OCI-LY7 (cell line): Measurements from ENCODE around the gene EML6. TPM values are rescaled to one million over a fixed set of nuclear protein-coding genes. Genes with fewer than 3 reads are reported as not detected.

Experiments used
- BruUV-seq: library from RNA; stranded (reverse); fragments of 400-500 nt; replicated peaks from 2 replicates; lab custom pipeline; 2021; lab: Mats Ljungman, UMichigan
- CTCF ChIA-PET: fragments of 300-600 bp; sonication (Branson Sonifier 250); formaldehyde crosslinking; loops from one replicate; lab custom pipeline; 2022; ENCODE audit warnings: antibody characterized with exemption; ENCODE audit not compliant: unreplicated experiment; lab: Charles Lee
- POLR2A ChIA-PET: fragments of 300-600 bp; sonication (Branson Sonifier 250); formaldehyde crosslinking; loops from one replicate; lab custom pipeline; 2022; ENCODE audit warnings: antibody characterized with exemption; lab: Charles Lee
- DNase-seq: peaks from one replicate; pipeline ENCODE4 v3.0.0-alpha.2; 2015; ENCODE audit warnings: low spot score
- H2AFZ ChIP-seq: fragments of 200-600 bp; sonication (generic), shearing (Covaris generic); 2 replicates; pipeline ENCODE4 v1.6.1; 2014; ENCODE audit warnings: mild to moderate bottlenecking, antibody characterized with exemption, low read length, moderate library complexity
- H3K27ac ChIP-seq: fragments of 200-600 bp; sonication (generic); 2 replicates; pipeline ENCODE4 v1.5.1; 2014; ENCODE audit warnings: mixed run types, low read depth, mild to moderate bottlenecking, moderate library complexity, low read length, inconsistent platforms; ENCODE audit not compliant: poor library complexity, severe bottlenecking
- H3K36me3 ChIP-seq: fragments of 200-600 bp; sonication (generic); 2 replicates; pipeline ENCODE4 v1.6.1; 2014; ENCODE audit warnings: mild to moderate bottlenecking, antibody characterized with exemption, low read length, moderate library complexity, mixed read lengths; ENCODE audit not compliant: insufficient read depth
- H3K4me1 ChIP-seq: fragments of 200-600 bp; sonication (generic); 2 replicates; pipeline ENCODE4 v1.5.1; 2014; ENCODE audit warnings: mild to moderate bottlenecking, low read length; ENCODE audit not compliant: insufficient read depth, poor library complexity, severe bottlenecking
- H3K4me2 ChIP-seq: fragments of 200-600 bp; sonication (generic); 2 replicates; pipeline ENCODE4 v1.6.1; 2014; ENCODE audit warnings: mild to moderate bottlenecking, low read length
- H3K4me3 ChIP-seq: fragments of 200-600 bp; sonication (generic); 2 replicates; pipeline ENCODE4 v1.5.1; 2014; ENCODE audit warnings: mild to moderate bottlenecking, low read depth, low read length; ENCODE audit not compliant: poor library complexity, severe bottlenecking
- H3K79me2 ChIP-seq: fragments of 200-600 bp; sonication (generic); 2 replicates; pipeline ENCODE4 v1.6.1; 2016; ENCODE audit warnings: low read depth, mild to moderate bottlenecking, low read length, moderate library complexity, mixed read lengths; ENCODE audit not compliant: insufficient read depth
- H3K9me2 ChIP-seq: fragments of 200-600 bp; sonication (generic); 2 replicates; pipeline ENCODE4 v1.6.1; 2016; ENCODE audit warnings: mild to moderate bottlenecking, low read length, mixed read lengths; ENCODE audit not compliant: insufficient read depth
- H3K9me3 ChIP-seq: fragments of 200-600 bp; sonication (generic); 2 replicates; pipeline ENCODE4 v1.6.1; 2014; ENCODE audit warnings: mild to moderate bottlenecking, mixed run types, low read length, mixed read lengths
- H4K20me1 ChIP-seq: fragments of 200-600 bp; sonication (generic); 2 replicates; pipeline ENCODE4 v1.6.1; 2014; ENCODE audit warnings: mild to moderate bottlenecking, antibody characterized with exemption, low read length, moderate library complexity, mixed read lengths; ENCODE audit not compliant: insufficient read depth
- EZH2phosphoT487 ChIP-seq: fragments of 200-600 bp; sonication (generic); IDR thresholded peaks from 2 replicates; pipeline ENCODE4 v1.6.1; 2018; ENCODE audit warnings: low read depth, borderline replicate concordance, mild to moderate bottlenecking, mixed run types, antibody characterized with exemption, low read length, moderate library complexity, mixed read lengths
- intact Hi-C: fragments of 100-400 bp; cut with micrococcal nuclease; formaldehyde crosslinking; loops from one replicate; pipeline ENCODE4 v1.10.0; 2022; ENCODE audit not compliant: unreplicated experiment
- total RNA-seq, 2 experiments: library from RNA; depleted of rRNA in 1 of 2; stranded (reverse); fragments of >200 nt in 1 of 2; shearing (Covaris generic) in 1 of 2; gene quantifications; 2 replicates each; pipeline ENCODE4 v1.2.3, GENCODE V29; 2014 to 2022
- TF ChIP-seq, protein P1 (sequence below): fragments of 200-600 bp; sonication (generic); conservative IDR thresholded peaks from 2 replicates; pipeline ENCODE4 v1.5.1; 2014; ENCODE audit warnings: mild to moderate bottlenecking, antibody characterized with exemption, low read length, moderate library complexity, mixed read lengths

Gene EML6
- total RNA-seq, 2 experiments from 2014 or later, result 310 to 367 TPM

DNA sequence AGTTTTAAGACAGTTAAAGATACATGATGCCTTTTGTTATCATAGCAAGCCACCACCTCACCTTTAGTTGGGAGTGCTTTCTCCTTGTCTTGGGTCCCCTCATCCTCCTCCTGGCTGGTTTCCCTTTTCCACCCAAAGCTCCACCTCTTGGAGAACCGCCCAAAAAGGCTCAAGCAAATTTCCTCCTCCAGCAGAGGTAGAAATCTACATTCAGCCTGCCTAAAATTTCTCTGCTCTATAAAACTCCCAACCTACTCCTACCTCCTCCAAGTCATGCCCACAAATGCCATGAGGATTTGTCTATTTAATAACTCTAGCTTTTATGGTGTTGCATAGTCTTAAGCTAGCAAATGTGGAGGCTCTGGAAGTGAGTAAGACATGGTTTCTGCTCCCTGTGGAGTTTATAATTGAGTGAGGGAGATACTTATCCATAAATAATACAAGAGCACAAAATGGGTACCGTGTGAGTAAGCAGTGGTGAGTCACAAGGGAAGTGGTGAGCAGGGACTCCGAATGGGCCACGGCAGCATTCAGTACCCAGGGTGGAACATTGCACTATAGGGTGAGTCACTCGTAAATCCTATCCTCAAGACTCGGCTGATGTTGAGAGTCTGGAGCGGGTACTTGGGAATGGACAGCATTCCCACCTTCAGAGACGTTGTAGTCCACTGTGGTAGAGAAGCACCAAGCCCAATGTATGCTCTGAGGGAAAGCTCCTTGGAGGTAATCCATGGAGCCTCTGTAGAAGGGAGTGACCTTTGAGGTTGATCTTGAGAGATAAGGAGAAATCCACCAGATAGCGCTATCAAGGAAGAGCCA, 180.5 kb downstream of the EML6 start:
- Histone ChIP-seq H3K9me3 (no peaks in the 10 kb centered on the region), H3K4me3 (no peak overlapping the region), H3K4me1 (no peaks in the 10 kb centered on the region), H4K20me1 (no peaks in the 10 kb centered on the region), H3K79me2 (no peaks in the 10 kb centered on the region), H3K36me3 (peaks cover 98% of the 10 kb centered on the region), H3K9me2 (no peaks in the 10 kb centered on the region), H3K27ac (no peak overlapping the region), H3K4me2 (no peak overlapping the region), H2AFZ (no peak overlapping the region)
- BruUV-seq, result no TSS peak
- TF ChIP-seq EZH2phosphoT487, result no peak
- TF ChIP-seq, protein P1, sequence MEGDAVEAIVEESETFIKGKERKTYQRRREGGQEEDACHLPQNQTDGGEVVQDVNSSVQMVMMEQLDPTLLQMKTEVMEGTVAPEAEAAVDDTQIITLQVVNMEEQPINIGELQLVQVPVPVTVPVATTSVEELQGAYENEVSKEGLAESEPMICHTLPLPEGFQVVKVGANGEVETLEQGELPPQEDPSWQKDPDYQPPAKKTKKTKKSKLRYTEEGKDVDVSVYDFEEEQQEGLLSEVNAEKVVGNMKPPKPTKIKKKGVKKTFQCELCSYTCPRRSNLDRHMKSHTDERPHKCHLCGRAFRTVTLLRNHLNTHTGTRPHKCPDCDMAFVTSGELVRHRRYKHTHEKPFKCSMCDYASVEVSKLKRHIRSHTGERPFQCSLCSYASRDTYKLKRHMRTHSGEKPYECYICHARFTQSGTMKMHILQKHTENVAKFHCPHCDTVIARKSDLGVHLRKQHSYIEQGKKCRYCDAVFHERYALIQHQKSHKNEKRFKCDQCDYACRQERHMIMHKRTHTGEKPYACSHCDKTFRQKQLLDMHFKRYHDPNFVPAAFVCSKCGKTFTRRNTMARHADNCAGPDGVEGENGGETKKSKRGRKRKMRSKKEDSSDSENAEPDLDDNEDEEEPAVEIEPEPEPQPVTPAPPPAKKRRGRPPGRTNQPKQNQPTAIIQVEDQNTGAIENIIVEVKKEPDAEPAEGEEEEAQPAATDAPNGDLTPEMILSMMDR, result no peak
- CTCF ChIA-PET, result no interaction called here
- DNase-seq, result no peak
- POLR2A ChIA-PET, result no interaction called here
- intact Hi-C loops, result no loop called here

DNA sequence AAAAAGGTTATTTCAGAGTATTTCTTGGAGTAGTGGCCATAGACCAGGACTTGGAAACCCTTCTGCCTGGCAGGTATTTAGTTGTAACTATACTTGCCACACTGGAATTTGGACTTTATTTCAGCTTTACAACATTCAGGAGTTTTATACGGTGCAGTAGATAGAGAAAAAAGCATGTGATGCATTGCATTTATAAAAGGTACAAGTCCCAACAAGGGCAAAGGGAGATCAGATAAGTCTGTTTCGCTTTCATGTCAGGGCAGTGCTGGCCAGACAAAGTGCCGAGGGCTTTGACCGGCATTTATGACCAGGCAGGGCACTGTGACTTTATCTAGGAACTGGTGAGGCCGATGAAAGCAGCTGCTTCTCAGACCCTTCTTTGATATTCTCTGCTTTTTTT, 181.4 kb downstream of the EML6 start:
- no peak overlapping the region for H3K27ac ChIP-seq
- no peak overlapping the region for H3K4me2 ChIP-seq
- POLR2A ChIA-PET, result interaction anchor here (0.7 kb wide), 1 partner anchor 72 kb away, joined by 3 read pairs; no protein-coding TSS in a partner anchor
- H3K36me3 ChIP-seq, result peaks cover 98% of the 10 kb centered on the region
- no peaks in the 10 kb centered on the region for H3K79me2 ChIP-seq
- DNase-seq, result no peak
- CTCF ChIA-PET, result no interaction called here
- H3K4me1 ChIP-seq, result no peaks in the 10 kb centered on the region
- intact Hi-C loops, result no loop called here
- no peak overlapping the region for H3K4me3 ChIP-seq
- H3K9me2 ChIP-seq, result no peaks in the 10 kb centered on the region
- BruUV-seq, result no TSS peak
- H4K20me1 ChIP-seq, result no peaks in the 10 kb centered on the region
- H2AFZ ChIP-seq, result no peak overlapping the region
- no peaks in the 10 kb centered on the region for H3K9me3 ChIP-seq
- TF ChIP-seq, protein P1, result no peak
- TF ChIP-seq EZH2phosphoT487, result no peak

GRCh38 chr2:54906716-54907115, 183.3 kb downstream of the EML6 start:
- H3K9me2 ChIP-seq, result no peaks in the 10 kb centered on the region
- no peaks in the 10 kb centered on the region for H3K9me3 ChIP-seq
- no peak overlapping the region for H3K4me3 ChIP-seq
- intact Hi-C loops, result no loop called here
- no peaks in the 10 kb centered on the region for H4K20me1 ChIP-seq
- ChIA-PET CTCF (no interaction called here), POLR2A (no interaction called here)
- DNase-seq, result no peak
- no peak overlapping the region for H3K4me2 ChIP-seq
- H2AFZ ChIP-seq, result no peak overlapping the region
- H3K4me1 ChIP-seq, result no peaks in the 10 kb centered on the region
- H3K79me2 ChIP-seq, result no peaks in the 10 kb centered on the region
- no peak overlapping the region for H3K27ac ChIP-seq
- BruUV-seq, result no TSS peak
- TF ChIP-seq EZH2phosphoT487, result no peak
- TF ChIP-seq, protein P1, result no peak
- peaks cover 98% of the 10 kb centered on the region for H3K36me3 ChIP-seq
